Activated CD8-positive, alpha-beta memory T cell treated with anti-CD3 and anti-CD28 coated beads for 4 hours (primary cell): ENCODE measurements around the gene EPS15.

Experiments
- DNase-seq, 2 donors: peaks; one replicate each; pipeline ENCODE4 v3.0.0-alpha.2; 2020; ENCODE audit warnings: low read depth in 2 of 2

Gene EPS15

DNA sequence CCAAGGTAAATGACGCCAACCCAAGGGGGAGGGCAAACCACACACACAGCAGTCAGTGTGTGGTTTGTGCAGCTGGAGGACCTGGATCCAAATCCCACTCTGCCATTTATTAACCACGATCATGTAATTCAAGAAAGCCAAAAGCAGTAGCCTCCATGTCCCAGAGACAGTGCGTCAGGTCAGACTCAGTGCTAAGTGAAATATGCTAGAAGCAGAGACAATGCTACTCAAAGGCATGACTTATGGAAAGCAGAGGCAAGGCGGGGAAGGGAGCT, 202.3 kb downstream of the EPS15 start:
- DNase-seq, result no peak

DNA sequence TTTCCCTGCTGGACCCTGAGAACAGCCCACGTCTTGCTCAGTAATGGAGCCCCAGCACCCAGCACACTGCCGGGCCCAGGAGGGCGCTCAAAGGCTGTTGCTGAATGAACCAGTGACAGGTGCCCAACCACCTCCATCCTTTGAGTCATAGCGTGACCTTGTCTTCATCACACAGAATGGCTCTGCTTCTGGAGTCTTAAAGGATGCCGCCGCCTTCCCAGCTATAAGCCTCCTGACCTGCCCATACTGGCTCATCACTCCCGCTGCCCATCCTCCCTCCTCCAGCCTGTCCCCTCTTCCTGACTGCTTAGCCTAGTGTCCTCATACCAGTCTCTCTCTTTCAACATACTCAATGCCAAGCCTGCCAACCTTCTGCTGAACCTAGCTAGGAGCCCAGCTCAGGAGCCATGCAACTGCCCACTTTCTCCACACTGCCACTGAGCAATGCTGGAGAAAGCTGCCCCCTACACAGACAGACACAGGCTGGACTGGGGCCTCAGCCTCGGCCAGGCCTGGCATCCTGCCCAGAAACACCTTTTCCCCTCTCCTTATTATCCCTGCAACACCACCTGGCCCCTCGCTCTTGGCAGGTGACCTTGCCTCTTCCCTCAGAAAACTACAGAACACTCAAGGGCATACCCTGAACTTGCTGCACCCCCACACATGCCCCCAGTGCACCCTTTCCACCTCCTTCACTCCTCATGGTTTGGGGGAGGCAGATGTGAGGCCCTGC, 202.8 kb downstream of the EPS15 start:
- DNase-seq, result no peak

DNA sequence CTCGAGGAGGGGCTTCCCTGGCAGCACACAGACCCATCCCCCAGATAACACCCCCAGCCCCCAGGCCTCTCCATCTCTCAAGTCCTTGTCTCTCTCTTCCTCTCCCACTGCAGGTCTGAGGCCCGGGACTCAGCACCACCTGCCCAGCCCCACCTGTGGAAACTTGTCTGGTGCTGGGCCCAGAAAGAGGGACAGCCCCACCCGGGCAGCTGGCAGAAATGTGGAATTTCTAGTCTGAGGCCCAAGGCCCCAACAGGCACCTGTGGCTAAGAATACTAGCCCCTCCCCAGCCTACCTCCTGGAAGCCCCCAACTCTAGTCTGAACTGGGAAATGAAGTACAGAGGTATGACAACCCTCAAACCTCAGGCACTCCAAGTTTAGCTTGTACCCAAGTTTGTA, 204.1 kb downstream of the EPS15 start:
- no peak for DNase-seq

DNA sequence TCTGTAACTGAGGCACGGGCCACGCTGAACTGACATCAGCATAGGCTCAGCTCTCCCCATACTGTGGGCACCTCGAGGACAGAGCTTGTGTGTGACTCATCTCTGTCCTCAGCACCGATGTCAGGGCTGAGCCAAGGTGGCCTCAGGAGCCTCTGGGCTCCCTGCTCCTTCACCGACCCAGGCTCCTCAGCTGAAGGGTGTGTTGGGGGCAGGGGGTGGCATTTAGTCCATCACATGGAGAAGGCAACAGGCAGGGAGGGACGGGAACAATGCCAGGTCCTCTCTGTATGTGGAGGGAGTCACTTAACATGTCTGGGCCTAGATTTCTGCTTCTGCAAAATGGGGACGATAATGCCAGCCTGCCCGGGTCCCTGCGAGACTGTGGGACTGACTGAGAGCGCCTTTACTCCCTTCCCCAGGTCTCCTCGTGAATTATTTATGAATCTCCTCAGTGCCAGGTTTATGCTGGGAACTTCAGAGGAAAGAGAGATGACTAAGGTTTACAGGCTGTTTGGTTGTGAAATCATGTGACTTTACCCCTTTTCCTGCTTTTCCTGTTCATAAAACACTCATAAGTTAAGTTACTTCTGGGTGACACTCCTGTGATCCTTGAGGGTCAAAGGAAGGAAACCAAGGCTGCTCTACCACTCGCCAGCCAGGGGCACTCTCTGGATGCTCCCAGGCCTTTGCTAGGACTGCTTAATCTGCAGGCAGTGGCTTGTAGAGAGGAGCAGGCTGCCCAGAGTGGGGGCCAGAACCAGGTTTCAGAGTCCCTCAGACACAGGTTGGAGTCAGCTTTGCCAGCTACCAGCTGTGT, 204.9 kb downstream of the EPS15 start:
- DNase-seq, result no peak

DNA sequence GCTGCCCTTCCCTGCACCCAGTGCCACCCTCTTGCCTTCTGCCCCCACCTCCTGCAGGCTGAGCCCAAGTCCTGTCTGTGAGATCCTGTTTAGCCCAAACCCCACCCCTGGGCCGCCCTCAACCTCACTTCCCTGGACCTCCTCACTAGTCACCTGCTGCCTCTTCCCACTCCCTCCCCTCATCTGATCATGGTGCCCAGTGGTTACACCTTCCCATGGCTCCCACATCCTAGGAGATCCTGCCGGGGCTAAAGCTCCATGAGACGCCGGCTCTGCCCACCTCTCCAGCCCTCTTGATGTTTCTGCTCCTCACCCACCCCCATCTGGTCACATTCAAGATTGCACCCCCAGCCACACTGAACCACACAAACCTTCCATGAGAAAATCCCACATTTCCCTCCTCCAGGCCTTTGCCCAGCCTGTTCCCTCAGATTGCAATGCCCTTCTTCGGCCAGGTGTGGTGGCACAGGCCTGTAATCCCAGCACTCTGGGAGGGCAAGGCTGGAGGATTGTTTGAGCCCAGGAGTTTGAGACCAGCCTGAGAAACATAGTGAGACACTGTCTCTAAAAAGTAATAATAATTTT, 205.7 kb downstream of the EPS15 start:
- no peak for DNase-seq

DNA sequence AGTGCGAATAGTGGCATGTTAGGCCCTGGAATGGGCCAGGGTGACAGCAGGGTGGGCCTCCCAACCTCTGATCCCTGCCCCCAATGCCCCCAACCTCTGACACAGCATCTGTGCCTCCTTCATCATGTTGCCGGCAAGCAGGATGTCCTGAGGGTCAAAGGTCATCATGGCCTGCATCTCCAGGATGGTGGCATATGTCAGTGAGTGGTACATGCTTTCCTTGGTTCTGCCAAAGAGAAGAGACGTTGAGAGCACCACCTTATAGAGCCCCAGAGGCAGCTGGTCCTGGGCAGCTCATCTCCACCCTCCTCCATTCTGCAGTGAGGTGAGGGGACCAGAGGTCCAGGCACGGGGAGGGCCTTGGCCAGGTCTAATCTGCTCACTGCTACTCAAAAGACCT, 206.3 kb downstream of the EPS15 start:
- no peak for DNase-seq

DNA sequence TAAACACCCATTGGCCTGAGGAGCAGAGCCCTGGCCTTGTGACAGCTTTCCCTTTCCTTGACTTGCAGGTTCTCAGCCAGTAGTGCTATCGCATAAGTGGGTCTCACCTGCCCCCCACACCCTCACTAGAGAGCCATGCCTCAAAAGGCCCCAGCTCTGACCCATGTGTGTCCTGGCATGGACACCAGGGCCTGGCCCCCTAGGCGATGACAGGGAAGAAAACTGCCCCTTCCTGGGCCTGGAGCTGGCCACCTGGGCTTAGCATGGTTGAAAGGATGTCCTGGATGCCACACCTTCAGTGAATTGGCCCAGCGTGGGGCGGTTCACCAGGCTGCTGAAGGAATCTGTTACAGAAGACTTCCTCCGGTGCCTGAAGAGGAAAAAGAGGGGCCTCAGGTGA, 207.2 kb downstream of the EPS15 start:
- DNase-seq, result no peak

DNA sequence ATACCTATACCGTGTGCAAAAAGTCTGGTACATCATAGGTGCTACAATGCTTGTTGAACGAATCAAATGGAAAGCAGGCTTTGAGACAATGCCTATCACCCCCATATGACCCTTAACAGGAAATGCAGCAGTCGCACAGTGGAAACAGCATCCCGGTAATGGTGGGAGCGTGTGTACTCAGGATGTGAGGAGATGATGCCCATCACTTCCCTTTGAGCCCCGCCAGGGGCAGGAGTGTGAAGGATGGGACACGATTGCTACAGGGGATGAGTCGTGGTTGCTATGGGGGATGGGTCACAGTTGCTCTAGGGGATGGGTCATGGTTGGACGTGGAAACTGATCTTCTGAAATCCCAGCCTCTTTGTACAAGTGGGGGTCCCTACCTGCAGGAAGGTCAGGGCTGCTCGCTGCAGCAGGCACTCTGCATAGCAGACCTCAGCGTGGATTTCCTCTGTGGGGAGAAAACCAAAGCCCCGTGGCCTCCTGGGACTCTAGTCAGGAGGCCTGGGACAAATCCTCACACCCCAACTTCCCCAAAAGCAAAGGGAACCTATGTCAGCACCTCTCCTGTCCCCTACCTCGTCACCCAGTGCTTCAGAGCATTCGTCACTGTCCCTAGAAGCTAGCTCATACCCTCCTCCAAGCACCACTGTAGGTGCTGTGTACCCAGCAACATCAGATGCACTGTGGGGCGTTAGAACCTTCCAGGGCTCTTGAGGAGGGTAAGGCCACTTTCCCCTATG, 208.0 kb downstream of the EPS15 start:
- no peak for DNase-seq

DNA sequence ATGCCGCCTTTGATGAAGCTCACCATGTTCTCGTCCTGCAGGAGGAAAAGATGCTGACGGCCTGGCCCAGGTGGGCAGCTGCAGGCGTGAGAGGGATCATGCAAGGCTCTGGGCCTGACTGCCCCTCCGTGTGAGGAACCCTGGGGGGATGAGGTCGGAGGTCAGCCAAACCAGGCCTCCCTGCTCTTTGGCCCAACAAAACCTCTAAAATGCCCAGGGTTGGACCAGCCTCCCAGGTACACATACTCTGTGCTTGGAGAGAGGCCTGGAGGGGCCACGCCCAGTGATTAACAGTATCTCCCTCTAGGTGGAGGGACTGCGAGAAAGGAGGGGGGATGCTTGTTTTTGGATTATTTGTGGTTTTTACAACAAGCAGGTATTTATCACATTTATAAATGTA, 209.8 kb downstream of the EPS15 start:
- DNase-seq, result no peak

DNA sequence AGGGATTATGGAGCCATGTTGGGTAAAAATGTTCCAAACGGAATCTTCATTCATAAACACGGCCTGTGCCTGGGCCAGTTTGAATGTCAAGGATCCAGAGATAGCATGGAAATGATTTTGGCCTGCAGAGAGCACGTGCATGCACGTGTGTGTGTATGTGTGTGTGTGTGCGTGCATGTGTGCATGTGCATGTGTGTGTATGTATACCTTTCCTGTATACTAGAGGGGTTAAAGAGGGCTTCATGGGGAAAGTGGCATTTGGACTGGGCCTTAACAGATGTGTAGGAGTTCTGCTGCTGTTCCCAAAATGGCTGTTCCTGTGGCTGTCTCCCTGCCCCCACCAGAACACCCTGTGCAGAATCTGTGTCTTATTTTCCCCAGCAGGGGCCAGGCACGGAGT, 210.4 kb downstream of the EPS15 start:
- no peak for DNase-seq

DNA sequence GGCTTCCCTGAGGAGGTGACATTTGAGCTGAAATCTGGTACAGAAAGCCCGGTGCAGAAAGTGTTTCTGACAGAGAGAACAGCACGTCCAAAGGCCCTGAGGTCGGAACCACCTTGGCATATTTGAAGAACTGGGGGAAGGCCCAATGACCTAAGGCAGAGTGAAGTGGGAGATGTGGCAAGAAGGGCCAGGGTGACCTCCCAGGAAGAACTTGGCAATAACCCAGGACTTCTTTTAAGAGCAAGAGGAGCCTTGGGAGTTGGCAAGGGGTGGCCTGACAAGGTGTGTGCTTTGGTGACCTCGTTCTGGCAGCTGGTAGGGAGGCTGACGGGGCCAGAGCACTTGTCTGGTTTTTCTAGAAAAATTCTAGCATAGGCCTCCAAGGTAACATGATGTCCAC, 212.1 kb downstream of the EPS15 start:
- no peak for DNase-seq

DNA sequence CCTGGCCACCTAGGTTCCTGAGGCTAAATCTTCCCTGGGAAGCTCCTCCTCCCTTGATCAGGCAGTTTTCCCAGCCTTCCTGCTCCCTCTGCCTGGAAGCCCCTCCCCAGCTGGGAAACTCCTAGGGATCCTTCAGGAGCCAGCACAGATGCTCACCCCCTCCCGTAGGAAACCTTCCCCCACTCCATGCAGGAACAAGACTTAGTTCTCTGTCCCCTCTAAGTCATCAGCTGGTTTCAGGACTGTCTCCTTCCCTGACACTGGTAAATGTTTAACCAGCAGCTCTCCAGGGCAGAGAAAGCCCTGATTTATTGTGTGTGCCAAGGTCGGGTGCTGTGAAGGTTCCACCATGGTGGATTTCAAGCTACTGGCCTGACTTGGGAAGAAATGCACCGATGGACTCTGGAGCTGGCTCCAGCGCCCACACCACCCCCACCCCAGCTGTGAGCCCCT, 213.7 kb downstream of the EPS15 start:
- DNase-seq, result no peak

DNA sequence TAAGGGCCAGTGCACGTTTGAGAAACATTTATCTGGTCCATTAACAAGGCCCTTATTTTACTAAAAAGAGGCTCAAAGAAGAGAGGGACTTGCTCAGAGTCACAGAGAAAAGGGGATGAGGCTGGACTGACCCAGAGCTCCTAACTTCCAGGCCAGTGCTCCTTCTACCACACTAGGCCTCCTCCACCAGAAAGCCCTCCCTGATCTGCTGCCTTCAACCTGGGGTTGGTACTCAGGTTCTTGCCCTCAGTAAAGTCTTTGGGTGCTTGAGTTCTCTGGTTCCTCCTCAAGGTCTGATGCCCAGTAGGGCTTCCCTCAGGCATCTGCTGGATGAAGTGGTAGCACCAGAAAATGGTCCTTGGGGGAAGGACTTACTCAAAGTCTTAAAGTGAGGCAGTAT, 214.7 kb downstream of the EPS15 start:
- no peak for DNase-seq
